ENCODE measurements around the gene ZNF783. TPM values are rescaled to one million over a fixed set of nuclear protein-coding genes. Genes with fewer than 3 reads are reported as not detected.
"Not testable (repeated sequence)": the region's sequence is repeated elsewhere in the genome, so short reads cannot be mapped to it uniquely, and the experiment has no call there.

The ZNF783 gene
- total RNA-seq, 2 experiments from 2014 or later, result 6.8 to 7.1 TPM

- H3K4me3 Mint-ChIP-seq, result no peak overlapping the region
- peaks cover 71% of the 10 kb centered on the region for H3K4me1 Mint-ChIP-seq (ENCODE audit: low read depth)
- CTCF ChIA-PET, result interaction anchor here (0.7 to 1.3 kb wide), 3 partner anchors 39 to 118 kb away, joined by 3 to 7 read pairs (median 3); partner anchors contain the start of gene ZNF282
- H3K36me3 Mint-ChIP-seq (ENCODE audit: low read depth), result peaks cover 13% of the 10 kb centered on the region
- peak overlapping the region; percentile 91 for H3K27ac Mint-ChIP-seq
- intact Hi-C loops (cut with micrococcal nuclease), result loop anchor here (1.0 to 10.0 kb wide), 9 partner anchors 17 to 551 kb away; partner anchors contain the start of genes CUL1, PDIA4 and ZNF783
- H3K27me3 Mint-ChIP-seq (ENCODE audit: low read depth), result no peaks in the 10 kb centered on the region
- peaks cover 8% of the 10 kb centered on the region for H3K9me3 Mint-ChIP-seq
- DNase-seq, result no peak
These were observed 16.3 kb upstream of the ZNF783 start for GRCh38 chr7:149245744-149246143.

GRCh38 chr7:149248777-149249176 lies 13.2 kb upstream of the ZNF783 start:
- H3K4me1 Mint-ChIP-seq (ENCODE audit: low read depth), result peaks cover 52% of the 10 kb centered on the region
- intact Hi-C loops (cut with micrococcal nuclease), result loop anchor here (1.0 to 10.0 kb wide), 4 partner anchors 9 to 554 kb away; partner anchors contain the start of genes CUL1 and ZNF212
- peak overlapping the region; percentile 80 for H3K27ac Mint-ChIP-seq
- peak overlapping the region; percentile 28 for H3K4me3 Mint-ChIP-seq
- DNase-seq, result peak; percentile 49
- H3K36me3 Mint-ChIP-seq (ENCODE audit: low read depth), result peaks cover 2% of the 10 kb centered on the region
- CTCF ChIA-PET, result interaction anchor here (1.0 to 6.9 kb wide), 2 partner anchors 13 to 244 kb away, joined by 4 to 49 read pairs; partner anchors contain the start of gene ZNF783
- H3K9me3 Mint-ChIP-seq, result no peaks in the 10 kb centered on the region
- no peaks in the 10 kb centered on the region for H3K27me3 Mint-ChIP-seq (ENCODE audit: low read depth)

- DNase-seq; H3K4me3 Mint-ChIP-seq; intact Hi-C loops (cut with micrococcal nuclease); H3K27ac Mint-ChIP-seq; H3K9me3 Mint-ChIP-seq; H3K27me3 Mint-ChIP-seq (ENCODE audit: low read depth); H3K36me3 Mint-ChIP-seq (ENCODE audit: low read depth): not testable (repeated sequence)
- H3K4me1 Mint-ChIP-seq (ENCODE audit: low read depth), result peaks cover 44% of the 10 kb centered on the region
- CTCF ChIA-PET, result interaction anchor here (0.6 to 6.9 kb wide), 6 partner anchors 9 to 374 kb away, joined by 3 to 49 read pairs (median 4); partner anchors contain the start of genes ZNF398 and ZNF783
These were observed 11.8 kb upstream of the ZNF783 start for GRCh38 chr7:149250151-149250550.

GRCh38 chr7:149251518-149251917 lies 10.5 kb upstream of the ZNF783 start:
- intact Hi-C loops (cut with micrococcal nuclease); H3K27me3 Mint-ChIP-seq (ENCODE audit: low read depth); H3K36me3 Mint-ChIP-seq (ENCODE audit: low read depth): not testable (repeated sequence)

GRCh38 chr7:149252378-149252777 lies 9.6 kb upstream of the ZNF783 start:
- peaks cover 27% of the 10 kb centered on the region for H3K4me1 Mint-ChIP-seq (ENCODE audit: low read depth)
- peaks cover 2% of the 10 kb centered on the region for H3K36me3 Mint-ChIP-seq (ENCODE audit: low read depth)
- no peak overlapping the region for H3K4me3 Mint-ChIP-seq
- no peaks in the 10 kb centered on the region for H3K27me3 Mint-ChIP-seq (ENCODE audit: low read depth)
- CTCF ChIA-PET, result interaction anchor here (2.3 to 6.9 kb wide), 2 partner anchors 9 to 32 kb away, joined by 9 to 49 read pairs; partner anchors contain the start of gene ZNF783
- no peaks in the 10 kb centered on the region for H3K9me3 Mint-ChIP-seq
- H3K27ac Mint-ChIP-seq, result no peak overlapping the region
- intact Hi-C loops (cut with micrococcal nuclease), result no loop called here
- DNase-seq, result no peak

More at GRCh38 chr7:149251518-149251917, 10.5 kb upstream of the ZNF783 start:
- CTCF ChIA-PET, result interaction anchor here (2.3 to 6.9 kb wide), 2 partner anchors 10 to 33 kb away, joined by 9 to 49 read pairs; partner anchors contain the start of gene ZNF783
- not testable (repeated sequence) for H3K27ac Mint-ChIP-seq, H3K9me3 Mint-ChIP-seq, H3K4me3 Mint-ChIP-seq, DNase-seq
- H3K4me1 Mint-ChIP-seq (ENCODE audit: low read depth), result peaks cover 31% of the 10 kb centered on the region

GRCh38 chr7:149253665-149254064 lies 8.3 kb upstream of the ZNF783 start:
- CTCF ChIA-PET, result interaction anchor here (2.3 to 6.9 kb wide), 2 partner anchors 8 to 31 kb away, joined by 9 to 49 read pairs; partner anchors contain the start of gene ZNF783
- Mint-ChIP-seq H3K27me3 (ENCODE audit: low read depth) (no peaks in the 10 kb centered on the region), H3K9me3 (no peaks in the 10 kb centered on the region), H3K27ac (no peak overlapping the region), H3K4me3 (no peak overlapping the region), H3K4me1 (ENCODE audit: low read depth) (peaks cover 14% of the 10 kb centered on the region), H3K36me3 (ENCODE audit: low read depth) (peaks cover 1% of the 10 kb centered on the region)
- no peak for DNase-seq
- intact Hi-C loops (cut with micrococcal nuclease), result no loop called here

GRCh38 chr7:149254181-149254858 lies 7.7 kb upstream of the ZNF783 start:
- DNase-seq, result no peak
- Mint-ChIP-seq H3K4me1 (ENCODE audit: low read depth) (peaks cover 8% of the 10 kb centered on the region), H3K36me3 (ENCODE audit: low read depth) (peaks cover 1% of the 10 kb centered on the region), H3K27ac (no peak overlapping the region), H3K9me3 (no peaks in the 10 kb centered on the region), H3K27me3 (ENCODE audit: low read depth) (no peaks in the 10 kb centered on the region), H3K4me3 (no peak overlapping the region)
- intact Hi-C loops (cut with micrococcal nuclease), result no loop called here
- CTCF ChIA-PET, result no interaction called here

GRCh38 chr7:149255174-149255573 lies 6.8 kb upstream of the ZNF783 start:
- no peak overlapping the region for H3K27ac Mint-ChIP-seq
- DNase-seq, result no peak
- no peaks in the 10 kb centered on the region for H3K9me3 Mint-ChIP-seq
- H3K4me3 Mint-ChIP-seq, result no peak overlapping the region
- H3K27me3 Mint-ChIP-seq (ENCODE audit: low read depth), result no peaks in the 10 kb centered on the region
- peaks cover 1% of the 10 kb centered on the region for H3K4me1 Mint-ChIP-seq (ENCODE audit: low read depth)
- intact Hi-C loops (cut with micrococcal nuclease), result no loop called here
- CTCF ChIA-PET, result no interaction called here
- H3K36me3 Mint-ChIP-seq (ENCODE audit: low read depth), result peaks cover 1% of the 10 kb centered on the region

- no peak overlapping the region for H3K4me3 Mint-ChIP-seq
- intact Hi-C loops (cut with micrococcal nuclease), result no loop called here
- H3K27ac Mint-ChIP-seq, result no peak overlapping the region
These were observed 5.4 kb upstream of the ZNF783 start for GRCh38 chr7:149256568-149256967.

GRCh38 chr7:149257146-149257545 lies 4.8 kb upstream of the ZNF783 start:
- peaks cover 7% of the 10 kb centered on the region for H3K4me1 Mint-ChIP-seq (ENCODE audit: low read depth)
- no peaks in the 10 kb centered on the region for H3K27me3 Mint-ChIP-seq (ENCODE audit: low read depth)
- H3K9me3 Mint-ChIP-seq, result no peaks in the 10 kb centered on the region
- DNase-seq, result no peak
- H3K4me3 Mint-ChIP-seq, result no peak overlapping the region
- H3K36me3 Mint-ChIP-seq (ENCODE audit: low read depth), result no peaks in the 10 kb centered on the region
- intact Hi-C loops (cut with micrococcal nuclease), result no loop called here
- no peak overlapping the region for H3K27ac Mint-ChIP-seq
- CTCF ChIA-PET, result interaction anchor here (1.2 kb wide), 1 partner anchor 54 kb away, joined by 3 read pairs; no protein-coding TSS in a partner anchor

More at GRCh38 chr7:149256568-149256967, 5.4 kb upstream of the ZNF783 start:
- CTCF ChIA-PET, result no interaction called here
- Mint-ChIP-seq H3K9me3 (no peaks in the 10 kb centered on the region), H3K27me3 (ENCODE audit: low read depth) (no peaks in the 10 kb centered on the region), H3K4me1 (ENCODE audit: low read depth) (peaks cover 5% of the 10 kb centered on the region), H3K36me3 (ENCODE audit: low read depth) (no peaks in the 10 kb centered on the region)
- DNase-seq, result no peak

- H3K27ac Mint-ChIP-seq, result peak overlapping the region; percentile 74
- H3K27me3 Mint-ChIP-seq (ENCODE audit: low read depth), result no peaks in the 10 kb centered on the region
- no peaks in the 10 kb centered on the region for H3K9me3 Mint-ChIP-seq
- CTCF ChIA-PET, result interaction anchor here (0.7 to 4.1 kb wide), 14 partner anchors 9 to 234 kb away, joined by 3 to 49 read pairs (median 4); partner anchors contain the start of gene ZNF282
- H3K4me3 Mint-ChIP-seq, result peak overlapping the region; percentile 75
- intact Hi-C loops (cut with micrococcal nuclease), result loop anchor here (5.0 kb wide), 1 partner anchor 274 kb away; no protein-coding TSS in a partner anchor
- no peaks in the 10 kb centered on the region for H3K36me3 Mint-ChIP-seq (ENCODE audit: low read depth)
- DNase-seq, result no peak
- peaks cover 29% of the 10 kb centered on the region for H3K4me1 Mint-ChIP-seq (ENCODE audit: low read depth)
These were observed 624 bp upstream of the ZNF783 start for GRCh38 chr7:149261316-149261828.

GRCh38 chr7:149266451-149266850 lies 4.5 kb downstream of the ZNF783 start:
- H3K4me1 Mint-ChIP-seq (ENCODE audit: low read depth), result peaks cover 30% of the 10 kb centered on the region
- no peaks in the 10 kb centered on the region for H3K9me3 Mint-ChIP-seq
- H3K4me3 Mint-ChIP-seq, result no peak overlapping the region
- peak overlapping the region; percentile 27 for H3K27ac Mint-ChIP-seq
- intact Hi-C loops (cut with micrococcal nuclease), result no loop called here
- peaks cover 26% of the 10 kb centered on the region for H3K36me3 Mint-ChIP-seq (ENCODE audit: low read depth)
- H3K27me3 Mint-ChIP-seq (ENCODE audit: low read depth), result no peaks in the 10 kb centered on the region
- DNase-seq, result no peak
- CTCF ChIA-PET, result interaction anchor here (1.0 to 1.9 kb wide), 2 partner anchors 43 to 71 kb away, joined by 3 to 4 read pairs; partner anchors contain the start of gene ZNF282
